Kidney (tissue), 14 donors: ENCODE results near the gene FDCSP. TPM values are rescaled to one million over a fixed set of nuclear protein-coding genes. Genes with fewer than 3 reads are reported as not detected.
"Not testable (repeated sequence)": the region's sequence is repeated elsewhere in the genome, so short reads cannot be mapped to it uniquely, and the experiment has no call there.

Experiments
- DNase-seq, 5 donors: peaks; one replicate each; pipeline ENCODE4 v3.0.0-alpha.2; 2013 to 2020
- FAIRE-seq: peaks from 2 replicates; lab custom pipeline; 2012; peaks lifted over from hg19 to GRCh38; lab: Jason Lieb, UNC
- H3K27ac ChIP-seq, 2 donors: one replicate each; pipeline ENCODE4 v1.7.0; 2013; ENCODE audit warnings: low read depth in 2 of 2, low read length in 2 of 2, inconsistent platforms in 1 of 2
- H3K27me3 ChIP-seq: one replicate; pipeline ENCODE4 v1.7.1; 2013; ENCODE audit warnings: low read length, inconsistent platforms; ENCODE audit not compliant: control insufficient read depth, insufficient read depth
- H3K36me3 ChIP-seq, 3 donors: one replicate each; pipeline versions ENCODE4 v1.7.0 to v1.7.1; 2013; ENCODE audit warnings: low read length in 3 of 3, control low read depth in 1 of 3, inconsistent platforms in 1 of 3; ENCODE audit not compliant: insufficient read depth in 3 of 3, control insufficient read depth in 2 of 3
- H3K4me1 ChIP-seq, 3 donors: one replicate each; pipeline versions ENCODE4 v1.7.0 to v1.7.1; 2013; ENCODE audit warnings: low read length in 3 of 3, inconsistent platforms in 1 of 3, low read depth in 1 of 3; ENCODE audit not compliant: control insufficient read depth in 2 of 3, insufficient read depth in 2 of 3
- H3K4me3 ChIP-seq, 3 donors: one replicate each; pipeline versions ENCODE4 v1.7.0 to v1.8.1; 2013; ENCODE audit warnings: low read length in 3 of 3, control low read depth in 1 of 3, inconsistent platforms in 1 of 3
- H3K9ac ChIP-seq, 3 donors: one replicate each; pipeline versions ENCODE4 v1.7.0 to v1.7.1; 2013; ENCODE audit warnings: low read length in 3 of 3, control low read depth in 1 of 3, inconsistent platforms in 1 of 3
- H3K9me3 ChIP-seq, 3 donors: one replicate each; pipeline versions ENCODE4 v1.7.0 to v1.7.1; 2013; ENCODE audit warnings: low read length in 3 of 3, control low read depth in 1 of 3, inconsistent platforms in 1 of 3; ENCODE audit not compliant: control insufficient read depth in 2 of 3, insufficient read depth in 1 of 3
- intact Hi-C: fragments of 100-400 bp; cut with DNase I; formaldehyde crosslinking; loops from one replicate; pipeline ENCODE4 v1.11.1; 2022
- polyA plus RNA-seq: library from polyadenylated mRNA; stranded (reverse); fragments of 350-450 nt; fragmentation: Illumina TruSeq; extraction: RNeasy Lipid Tissue Mini Kit (QIAGEN cat#74804); gene quantifications from one replicate; pipeline ENCODE4 v1.2.3, GENCODE V29; 2014; ENCODE audit warnings: low read depth, low replicate concordance; ENCODE audit not compliant: insufficient read depth
- total RNA-seq: library from RNA; stranded (reverse); fragmentation: NEBNext Ultra II Directional; extraction: Animal tissue kit (Norgen Biotek cat#: 25700); gene quantifications from one replicate; pipeline ENCODE4 v1.2.1, GENCODE V29; 2021
- TF ChIP-seq, protein P1 (sequence below): IDR thresholded peaks from 3 replicates; pipeline ENCODE4 v1.5.1; 2012; ENCODE audit warnings: mild to moderate bottlenecking, moderate library complexity, borderline replicate concordance; ENCODE audit not compliant: insufficient read depth; ENCODE audit errors: extremely low read depth
- donor health status: control.
- donor health status: control.
- donor health status: control.
- donor health status: control.
- donor health status: control.
- donor health status: DM: yes; HTN: yes; CAD: no.
- donor health status: Normal renal cell carcinoma (clear cell type).

The FDCSP gene
- total and polyA plus RNA-seq, 2 donors from 2014 or later = 0.50 TPM; not detected in 1

DNA sequence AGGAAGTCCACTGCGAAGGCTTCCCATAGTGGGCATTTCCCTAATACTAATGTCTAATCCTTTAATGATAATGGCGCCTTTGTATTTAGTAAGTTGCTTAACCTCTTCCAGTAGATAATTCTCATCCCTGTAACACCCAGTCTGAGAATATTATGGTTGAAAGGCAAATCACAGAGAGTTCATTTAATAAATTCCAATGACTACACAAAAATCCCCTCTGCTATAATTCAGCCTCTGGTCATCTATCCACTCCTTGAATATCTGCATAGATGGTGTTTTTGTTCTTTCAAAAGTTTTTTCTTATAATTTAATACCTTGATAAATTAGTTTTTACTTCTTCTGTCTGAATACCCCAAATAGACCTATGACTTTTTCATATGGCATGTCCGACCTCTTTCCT lies 4.5 kb upstream of the FDCSP start:
- FAIRE-seq, DNase-seq, H3K9ac ChIP-seq, H3K4me3 ChIP-seq, H3K4me1 ChIP-seq, H3K36me3 ChIP-seq, H3K9me3 ChIP-seq, H3K27me3 ChIP-seq, intact Hi-C loops, H3K27ac ChIP-seq: not testable (repeated sequence)

DNA sequence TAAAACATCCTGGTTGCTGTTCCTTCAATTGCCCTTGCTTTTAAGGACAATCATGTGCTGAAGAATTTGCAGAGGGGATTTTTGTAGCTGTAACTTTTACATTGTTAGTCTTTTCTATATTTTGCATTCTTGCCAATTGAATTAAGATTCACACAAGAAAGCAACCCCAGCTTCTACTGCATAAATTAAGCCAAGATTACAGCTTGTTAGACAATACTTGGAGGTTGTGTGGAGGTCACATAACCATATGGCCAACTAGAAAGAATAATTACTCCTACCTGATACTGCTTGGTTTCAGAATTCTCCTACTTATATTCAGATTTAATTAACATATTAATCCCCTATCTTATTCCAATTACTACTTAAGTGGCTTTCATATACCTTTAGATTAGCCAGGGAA lies 4.1 kb upstream of the FDCSP start:
- H3K9ac ChIP-seq, H3K4me1 ChIP-seq, H3K4me3 ChIP-seq, FAIRE-seq, DNase-seq, H3K27ac ChIP-seq, H3K9me3 ChIP-seq, H3K36me3 ChIP-seq, intact Hi-C loops, H3K27me3 ChIP-seq: not testable (repeated sequence)

DNA sequence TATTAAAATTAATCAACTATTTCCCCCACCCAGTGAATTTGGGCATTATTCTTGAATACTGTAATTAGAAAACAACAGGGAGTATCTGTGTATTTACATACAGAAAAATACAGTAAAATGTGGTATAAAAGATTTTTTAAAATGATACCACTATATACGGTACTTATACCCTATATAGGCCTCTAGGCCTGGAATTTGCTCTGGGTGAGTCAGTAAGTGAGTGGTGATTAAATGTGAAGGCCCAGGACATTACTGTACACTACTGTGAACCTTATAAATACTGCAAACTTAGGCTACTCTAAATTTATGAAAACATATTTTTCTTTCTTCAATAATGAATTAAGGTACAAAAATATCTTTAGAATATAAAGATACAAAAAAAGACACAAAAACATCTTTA lies 10.2 kb downstream of the FDCSP start:
- Histone ChIP-seq H3K27ac (no peak overlapping the region), H3K4me3 (no peak overlapping the region), H3K27me3 (no peaks in the 10 kb centered on the region), H3K9me3 (no peaks in the 10 kb centered on the region), H3K36me3 (no peaks in the 10 kb centered on the region), H3K9ac (no peak overlapping the region), H3K4me1 (no peaks in the 10 kb centered on the region)
- intact Hi-C loops = no loop called here
- FAIRE-seq = peak; percentile 37
- no peak for DNase-seq
- TF ChIP-seq, protein P1, sequence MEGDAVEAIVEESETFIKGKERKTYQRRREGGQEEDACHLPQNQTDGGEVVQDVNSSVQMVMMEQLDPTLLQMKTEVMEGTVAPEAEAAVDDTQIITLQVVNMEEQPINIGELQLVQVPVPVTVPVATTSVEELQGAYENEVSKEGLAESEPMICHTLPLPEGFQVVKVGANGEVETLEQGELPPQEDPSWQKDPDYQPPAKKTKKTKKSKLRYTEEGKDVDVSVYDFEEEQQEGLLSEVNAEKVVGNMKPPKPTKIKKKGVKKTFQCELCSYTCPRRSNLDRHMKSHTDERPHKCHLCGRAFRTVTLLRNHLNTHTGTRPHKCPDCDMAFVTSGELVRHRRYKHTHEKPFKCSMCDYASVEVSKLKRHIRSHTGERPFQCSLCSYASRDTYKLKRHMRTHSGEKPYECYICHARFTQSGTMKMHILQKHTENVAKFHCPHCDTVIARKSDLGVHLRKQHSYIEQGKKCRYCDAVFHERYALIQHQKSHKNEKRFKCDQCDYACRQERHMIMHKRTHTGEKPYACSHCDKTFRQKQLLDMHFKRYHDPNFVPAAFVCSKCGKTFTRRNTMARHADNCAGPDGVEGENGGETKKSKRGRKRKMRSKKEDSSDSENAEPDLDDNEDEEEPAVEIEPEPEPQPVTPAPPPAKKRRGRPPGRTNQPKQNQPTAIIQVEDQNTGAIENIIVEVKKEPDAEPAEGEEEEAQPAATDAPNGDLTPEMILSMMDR = no peak

DNA sequence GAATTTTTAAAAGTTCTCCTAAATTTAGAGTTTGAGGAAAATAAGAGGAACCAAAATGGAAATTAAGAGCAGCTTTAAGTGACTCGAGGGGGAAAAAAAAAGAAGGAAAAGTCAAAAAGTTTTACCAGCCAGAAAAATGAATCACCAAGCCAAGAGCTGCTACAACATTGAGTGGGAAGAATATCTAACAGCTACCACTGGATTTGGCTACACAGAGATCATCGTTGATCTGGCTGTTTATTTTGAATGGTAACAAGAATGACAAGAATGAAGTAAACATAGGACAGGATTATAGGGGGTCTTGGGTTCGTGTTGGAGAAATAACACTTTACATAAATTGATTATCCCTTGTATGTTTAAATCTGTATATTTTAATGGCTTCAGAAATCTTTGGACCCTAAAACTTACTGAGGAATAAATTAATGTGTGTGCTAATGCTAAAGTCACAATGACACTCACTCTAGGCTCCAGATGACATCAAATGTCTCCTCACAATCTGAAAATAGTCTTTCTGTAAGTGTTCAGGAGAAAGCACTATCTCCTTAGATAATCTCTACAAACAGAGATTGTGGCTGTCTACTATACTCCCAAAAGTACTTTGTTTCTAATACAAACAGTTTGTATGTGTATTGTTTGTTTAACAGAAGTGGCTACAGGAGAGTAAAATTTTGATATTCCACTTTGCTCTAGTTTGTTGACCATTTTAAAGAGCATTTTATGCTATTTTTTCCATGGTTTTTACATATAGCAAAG lies 13.4 kb downstream of the FDCSP start:
- DNase-seq = no peak
- Histone ChIP-seq H3K27me3 (no peaks in the 10 kb centered on the region), H3K4me3 (no peak overlapping the region), H3K4me1 (no peaks in the 10 kb centered on the region), H3K27ac (no peak overlapping the region), H3K9ac (no peak overlapping the region), H3K36me3 (no peaks in the 10 kb centered on the region), H3K9me3 (no peaks in the 10 kb centered on the region)
- TF ChIP-seq, protein P1 = no peak
- no peak for FAIRE-seq
- intact Hi-C loops = no loop called here
